SU-DHL-6 (cell line): Measurements from ENCODE around the gene SOCS7.

Source experiments
- EZH2phosphoT487 ChIP-seq: fragments of 200-600 bp; sonication (generic), shearing (Covaris generic); conservative IDR thresholded peaks from 2 replicates; pipeline ENCODE4 v1.6.1; 2018; ENCODE audit warnings: mild to moderate bottlenecking, antibody characterized with exemption, low read length, moderate library complexity, mixed read lengths
- TF ChIP-seq, protein P1 (sequence below): fragments of 200-600 bp; sonication (generic); IDR thresholded peaks from one replicate; pipeline ENCODE4 v1.5.1; 2017; ENCODE audit warnings: antibody characterized with exemption, mild to moderate bottlenecking, low read length, moderate library complexity; ENCODE audit not compliant: insufficient read depth, poor library complexity, severe bottlenecking

DNA sequence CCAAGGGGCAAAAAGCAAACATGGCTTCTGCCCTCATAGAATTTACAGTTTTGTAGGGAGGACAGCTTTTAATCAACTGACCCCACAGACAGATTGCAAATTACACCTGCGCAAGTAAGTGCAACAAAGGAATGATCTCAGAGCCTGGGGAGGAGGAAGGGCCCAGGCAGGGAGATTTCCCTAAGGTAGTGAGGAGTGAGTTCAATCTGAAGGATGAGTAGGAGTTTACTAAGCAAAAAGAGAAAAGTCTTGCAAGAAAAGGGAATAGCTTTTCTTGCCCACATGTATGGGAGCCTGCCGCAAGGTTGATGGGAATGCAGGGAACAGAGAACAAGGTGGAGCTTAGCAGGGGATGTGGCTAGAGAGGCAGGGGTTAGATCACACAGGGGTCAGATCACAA is 1.6 kb upstream of the SOCS7 start:
- TF ChIP-seq, protein P1, sequence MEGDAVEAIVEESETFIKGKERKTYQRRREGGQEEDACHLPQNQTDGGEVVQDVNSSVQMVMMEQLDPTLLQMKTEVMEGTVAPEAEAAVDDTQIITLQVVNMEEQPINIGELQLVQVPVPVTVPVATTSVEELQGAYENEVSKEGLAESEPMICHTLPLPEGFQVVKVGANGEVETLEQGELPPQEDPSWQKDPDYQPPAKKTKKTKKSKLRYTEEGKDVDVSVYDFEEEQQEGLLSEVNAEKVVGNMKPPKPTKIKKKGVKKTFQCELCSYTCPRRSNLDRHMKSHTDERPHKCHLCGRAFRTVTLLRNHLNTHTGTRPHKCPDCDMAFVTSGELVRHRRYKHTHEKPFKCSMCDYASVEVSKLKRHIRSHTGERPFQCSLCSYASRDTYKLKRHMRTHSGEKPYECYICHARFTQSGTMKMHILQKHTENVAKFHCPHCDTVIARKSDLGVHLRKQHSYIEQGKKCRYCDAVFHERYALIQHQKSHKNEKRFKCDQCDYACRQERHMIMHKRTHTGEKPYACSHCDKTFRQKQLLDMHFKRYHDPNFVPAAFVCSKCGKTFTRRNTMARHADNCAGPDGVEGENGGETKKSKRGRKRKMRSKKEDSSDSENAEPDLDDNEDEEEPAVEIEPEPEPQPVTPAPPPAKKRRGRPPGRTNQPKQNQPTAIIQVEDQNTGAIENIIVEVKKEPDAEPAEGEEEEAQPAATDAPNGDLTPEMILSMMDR = no peak
- TF ChIP-seq EZH2phosphoT487 = no peak
